HG02610 (cell line): ENCODE measurements around the gene BAG1.
A peak's percentile ranks its signal among the peaks of the same experiment; 100 is the strongest.

ENCODE experiments used
- ATAC-seq: cut with Tn5 transposase; IDR thresholded peaks from one replicate; pipeline ENCODE4 v1.9.1; 2021; ENCODE audit warnings: mild to moderate bottlenecking, moderate library complexity; ENCODE audit not compliant: unreplicated experiment

The BAG1 gene

DNA sequence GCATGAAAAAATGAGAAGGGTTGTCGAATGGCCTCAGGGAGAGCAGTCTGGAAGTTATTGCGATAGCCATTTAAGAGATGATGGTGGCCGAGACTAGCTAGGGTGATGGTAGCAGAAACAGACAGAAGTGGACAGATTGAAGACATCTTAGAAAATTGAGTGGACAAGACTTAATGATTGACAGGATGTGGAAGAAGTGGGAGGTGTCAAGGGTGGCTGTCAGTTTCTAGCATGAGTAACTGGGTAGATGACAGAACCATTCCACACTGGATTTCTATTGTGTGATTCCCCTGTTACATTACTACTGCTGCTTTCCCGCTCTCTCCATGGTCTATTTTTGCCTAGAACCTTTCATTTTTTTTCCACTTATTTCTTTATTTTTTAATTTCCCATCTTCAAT, 13.0 kb upstream of the BAG1 start:
- no peak for ATAC-seq

DNA sequence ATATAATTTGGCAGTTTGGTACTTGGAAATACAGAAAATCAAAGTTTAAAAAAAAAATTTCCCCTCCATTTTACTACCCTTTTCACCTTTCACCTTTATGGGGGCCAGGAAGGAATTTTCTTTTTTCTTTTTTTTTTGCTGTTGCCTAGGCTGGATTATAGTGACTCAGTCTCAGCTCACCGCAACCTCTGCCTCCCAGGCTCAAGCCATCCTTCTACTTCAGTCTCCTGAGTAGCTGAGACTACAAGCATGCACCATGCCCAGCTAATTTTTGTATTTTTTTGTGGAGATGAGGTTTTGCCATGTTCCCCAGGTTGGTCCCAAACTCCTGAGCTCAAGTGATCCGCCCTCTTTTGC, 9.4 kb upstream of the BAG1 start:
- no peak for ATAC-seq

DNA sequence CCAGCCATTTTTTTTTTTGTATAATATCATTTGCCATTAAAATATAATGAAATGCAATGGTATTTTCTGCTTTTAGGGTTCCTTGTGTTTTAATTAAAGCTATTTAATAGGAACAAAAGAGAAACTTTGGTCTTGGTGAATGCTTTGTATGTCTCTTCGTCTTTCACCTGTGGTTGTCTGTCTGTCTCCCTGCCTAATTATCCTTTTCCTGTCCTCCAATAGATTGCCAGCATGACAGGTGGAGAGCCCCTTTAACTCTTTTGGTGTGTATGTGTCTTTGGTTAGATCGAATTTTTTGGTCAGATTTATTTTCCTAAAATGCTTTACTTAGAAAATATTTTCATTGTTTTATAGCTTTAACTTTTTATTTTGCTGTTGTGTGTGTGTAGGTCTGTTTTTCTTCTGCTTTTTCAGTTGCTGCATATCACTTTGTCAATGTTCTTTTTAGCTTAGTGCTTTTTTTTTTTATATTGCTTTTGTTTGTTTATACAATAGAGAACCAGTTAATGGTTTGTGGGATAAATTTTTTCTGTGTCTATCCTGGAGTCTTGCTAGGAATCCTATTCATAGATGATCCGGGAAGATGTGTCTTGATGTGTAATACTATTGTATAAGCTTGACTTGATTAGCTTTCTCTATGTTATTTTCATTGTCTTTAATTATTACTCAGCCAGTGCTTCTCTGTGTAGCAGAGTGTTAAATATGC, 8.9 kb upstream of the BAG1 start:
- no peak for ATAC-seq

DNA sequence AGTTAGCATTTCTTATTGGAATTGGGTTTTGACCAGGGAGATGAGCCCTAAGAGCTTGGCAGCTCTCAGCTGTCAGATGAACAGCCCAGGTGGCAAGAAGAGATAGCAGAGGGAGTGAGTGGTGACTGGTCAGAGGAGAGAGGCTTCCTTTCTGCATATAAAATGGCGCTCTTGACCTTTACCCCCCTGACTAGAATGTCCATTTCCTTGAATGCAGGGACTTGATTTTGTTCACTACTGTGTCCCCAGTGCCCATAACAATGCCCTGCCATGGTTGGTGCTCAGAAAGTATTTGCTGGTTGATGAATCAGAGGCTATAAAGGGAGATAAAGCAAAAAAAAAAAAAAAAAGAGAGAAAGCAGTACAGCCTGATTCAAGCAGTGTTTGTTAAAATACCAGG, 7.6 kb upstream of the BAG1 start:
- no peak for ATAC-seq

DNA sequence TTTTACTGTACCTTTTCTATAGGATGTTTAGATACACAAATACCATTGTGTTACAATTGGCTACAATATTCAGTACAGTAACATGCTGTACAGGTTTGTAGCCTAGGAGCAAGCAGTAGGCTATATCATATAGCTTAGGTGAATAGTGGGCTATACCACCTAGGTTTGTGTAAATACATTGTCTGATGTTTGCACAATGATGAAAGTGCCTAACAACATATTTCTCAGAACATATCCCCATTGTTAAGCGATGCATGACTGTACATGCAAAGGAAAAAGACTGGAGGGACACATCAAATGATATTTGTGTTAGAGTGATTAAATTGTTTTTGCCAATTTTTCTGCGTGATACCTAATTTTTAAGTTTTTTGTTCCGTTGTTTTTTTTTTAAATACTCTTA, 5.6 kb upstream of the BAG1 start:
- ATAC-seq = no peak

DNA sequence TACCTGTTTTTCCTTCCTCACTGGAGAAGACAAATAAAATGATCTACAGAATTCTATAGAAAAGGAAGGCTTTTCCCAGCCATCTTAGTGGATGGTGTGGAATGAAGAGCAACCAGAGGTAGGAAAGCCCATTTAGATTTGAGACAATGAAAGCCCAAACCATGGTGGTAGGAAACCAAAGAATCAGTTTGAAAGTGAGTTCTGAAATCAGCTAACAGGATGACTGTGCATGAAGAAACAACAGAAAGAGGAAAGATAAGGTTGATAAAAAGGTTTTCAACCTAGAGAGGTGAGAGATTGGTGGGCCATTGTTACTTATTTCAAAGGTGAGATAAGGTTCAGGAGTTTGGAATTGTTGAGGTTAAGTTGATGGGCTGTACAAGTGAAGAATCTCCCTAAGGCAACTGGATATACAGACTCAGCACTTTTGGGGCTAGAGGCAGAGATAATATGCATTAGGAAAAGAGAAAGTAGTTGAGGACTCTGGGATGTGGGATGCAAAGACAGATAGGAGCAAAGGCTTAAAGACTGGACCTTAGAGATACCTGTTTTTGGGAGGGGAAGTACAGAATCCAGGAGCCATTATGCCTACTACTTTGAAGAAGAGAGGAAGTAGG, 2.8 kb upstream of the BAG1 start:
- ATAC-seq = no peak

DNA sequence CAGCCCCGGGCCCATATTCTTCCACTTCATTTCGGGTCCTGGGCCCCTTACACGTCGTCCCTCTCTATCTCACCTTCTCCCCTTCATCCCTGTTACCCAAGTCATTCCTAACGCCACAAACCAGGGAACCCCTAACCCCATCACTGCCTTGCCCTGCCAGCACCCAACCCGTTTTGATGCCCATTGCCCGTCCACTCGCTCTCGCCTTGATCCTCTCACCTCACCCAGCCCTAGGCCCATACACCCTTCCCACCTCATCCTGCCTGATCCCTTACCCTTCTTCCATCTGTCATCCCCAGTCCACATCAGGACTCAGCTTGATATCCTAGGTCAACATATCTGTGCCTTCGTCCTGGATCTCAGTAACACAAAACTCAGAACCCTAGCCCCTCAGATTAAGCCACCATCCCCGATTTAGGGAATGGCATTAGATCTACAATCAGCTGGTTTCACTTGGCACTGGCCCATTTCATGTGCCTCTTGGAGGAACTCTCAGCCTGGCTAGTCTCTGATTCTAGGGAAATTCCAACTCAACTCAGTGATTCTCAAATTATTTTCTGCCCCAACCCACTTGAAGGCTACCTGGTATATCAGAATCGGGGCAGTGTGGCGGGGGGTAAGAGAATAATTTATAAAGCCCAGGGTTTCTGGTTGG, 830 bp upstream of the BAG1 start:
- no peak for ATAC-seq

DNA sequence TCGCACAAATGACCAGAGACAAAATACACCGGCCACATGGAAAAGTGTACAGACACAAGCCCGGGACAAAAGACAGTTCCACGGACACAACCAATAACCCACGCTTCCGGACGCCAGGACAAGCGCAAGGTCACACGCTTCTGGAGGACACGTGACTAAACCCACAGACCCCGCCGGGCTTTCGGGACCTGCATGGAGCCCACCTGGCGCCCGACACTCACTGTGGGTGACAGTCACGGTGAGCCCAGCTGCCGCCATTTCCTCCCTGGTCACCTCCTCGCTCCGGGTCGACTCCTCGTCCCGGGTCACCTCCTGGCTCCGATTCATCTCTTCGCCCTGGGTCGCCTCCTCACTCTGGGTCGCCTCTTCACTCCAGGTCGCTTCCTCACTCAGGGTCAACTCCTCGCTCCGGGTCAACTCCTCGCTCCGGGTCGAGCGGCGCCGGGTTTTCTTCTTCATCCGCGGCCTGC, 470 bp downstream of the BAG1 start:
- ATAC-seq = peak; percentile 19

DNA sequence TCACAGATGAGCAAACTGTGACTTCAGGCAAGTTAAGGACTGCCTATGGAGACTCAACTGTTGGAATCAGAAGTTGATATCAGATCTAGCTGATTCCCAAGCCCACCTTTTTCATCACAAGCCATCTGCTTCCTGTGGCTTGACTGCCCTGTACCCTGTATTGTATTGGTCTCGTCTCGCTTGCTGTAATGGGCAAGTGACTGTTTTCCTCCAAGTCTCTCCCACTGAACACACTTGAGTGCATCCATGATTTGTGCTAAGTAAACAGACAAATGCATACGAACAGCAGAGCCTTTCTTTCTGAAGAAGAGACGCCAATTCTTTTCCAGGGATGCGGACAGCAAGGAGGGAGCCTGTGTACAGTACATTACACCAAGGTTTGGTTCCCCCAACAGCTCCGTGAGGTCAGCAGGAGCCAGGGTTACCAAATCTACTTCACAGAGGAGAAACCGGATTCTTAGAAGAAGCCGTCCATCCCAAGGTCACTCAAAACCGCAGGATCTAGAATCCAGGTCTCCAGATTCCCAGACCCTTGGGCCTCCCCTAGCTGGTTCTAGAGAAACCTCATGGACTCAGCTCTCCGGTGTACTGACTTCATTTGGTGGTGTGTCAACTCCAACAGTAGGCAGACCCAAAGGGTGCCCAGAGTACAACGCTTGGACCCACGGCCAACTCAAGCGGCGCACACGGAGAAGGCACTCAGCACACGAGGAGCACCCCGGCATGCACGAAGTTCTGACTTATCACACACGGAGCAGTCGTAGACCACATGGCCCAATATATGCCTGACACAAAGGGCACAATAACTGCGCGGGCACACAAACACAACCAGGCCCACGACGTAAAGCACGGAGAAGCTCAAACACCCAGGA, 1.1 kb downstream of the BAG1 start:
- no peak for ATAC-seq

DNA sequence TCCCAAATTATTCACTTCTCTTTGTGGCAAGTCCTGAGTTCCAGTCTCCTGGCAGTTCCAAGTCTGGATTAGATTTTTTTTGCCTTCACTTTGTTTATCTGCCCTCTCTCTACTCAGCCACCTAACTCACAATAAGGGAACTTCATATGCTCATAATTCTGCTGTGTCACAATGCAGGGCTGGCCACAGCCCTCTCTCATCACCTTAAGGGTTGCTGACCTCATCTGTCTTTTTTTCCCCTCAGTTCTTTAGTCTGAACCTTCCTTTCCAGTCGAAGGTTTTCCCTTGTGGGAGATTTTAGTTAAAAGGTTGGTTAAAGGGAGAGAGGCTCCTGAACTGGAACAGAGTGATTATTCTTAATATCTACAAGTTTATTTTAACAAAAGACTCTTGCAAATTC, 4.1 kb downstream of the BAG1 start:
- ATAC-seq = no peak

DNA sequence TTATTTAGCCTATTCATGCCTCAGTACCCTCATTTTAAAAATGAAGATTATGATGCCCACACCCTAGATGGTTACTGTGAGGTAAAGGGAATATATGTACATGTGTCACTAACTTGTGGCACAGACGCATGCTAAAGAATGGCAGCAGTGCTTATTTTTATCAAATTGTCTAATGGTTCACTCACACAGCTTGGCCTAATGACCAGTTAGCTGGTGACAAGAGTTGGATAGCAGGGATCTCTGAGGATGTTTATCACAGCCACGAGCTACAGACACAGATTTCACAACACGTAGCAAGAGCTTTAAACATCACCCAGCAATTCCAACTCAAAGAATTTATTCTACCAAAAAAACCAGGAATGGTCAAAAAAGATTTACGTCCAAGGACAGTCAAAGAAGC, 7.2 kb downstream of the BAG1 start:
- no peak for ATAC-seq

DNA sequence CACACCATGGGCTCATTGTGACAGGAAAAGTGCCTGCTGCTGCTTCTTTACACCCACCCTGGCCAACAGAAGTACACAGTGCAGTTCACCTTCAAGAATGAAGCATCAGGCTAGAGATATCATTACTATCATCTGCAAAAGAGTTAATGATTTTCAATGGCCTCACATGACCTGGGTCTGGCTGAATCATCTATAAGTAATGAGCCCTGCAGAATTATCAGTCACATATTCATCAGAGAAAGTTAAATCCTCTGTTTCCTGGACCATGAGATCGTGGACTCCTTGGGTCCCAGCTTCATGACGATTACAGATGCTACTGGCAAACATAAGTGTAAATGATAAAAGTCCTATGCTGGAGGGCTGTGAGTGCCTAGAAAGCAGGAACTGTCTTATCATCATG, 8.3 kb downstream of the BAG1 start:
- ATAC-seq = no peak

DNA sequence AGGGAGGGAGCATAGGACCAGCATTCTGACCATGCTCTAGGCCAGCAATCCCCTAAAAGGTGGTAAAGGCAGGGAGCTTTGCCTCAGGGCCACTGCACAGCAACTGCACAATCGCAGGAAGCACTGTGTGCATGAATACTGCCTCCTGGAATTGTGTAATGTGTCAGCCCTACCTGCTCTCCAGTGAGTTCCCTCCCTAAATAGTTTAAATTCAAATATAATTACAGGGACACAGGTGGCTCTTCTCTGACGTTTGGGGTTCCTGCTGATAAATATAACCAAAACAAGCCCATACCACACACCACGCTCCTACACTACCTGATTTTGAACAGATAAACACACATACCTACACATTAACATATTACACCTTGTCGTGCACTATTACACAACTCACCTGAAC, 9.0 kb downstream of the BAG1 start:
- ATAC-seq = no peak

DNA sequence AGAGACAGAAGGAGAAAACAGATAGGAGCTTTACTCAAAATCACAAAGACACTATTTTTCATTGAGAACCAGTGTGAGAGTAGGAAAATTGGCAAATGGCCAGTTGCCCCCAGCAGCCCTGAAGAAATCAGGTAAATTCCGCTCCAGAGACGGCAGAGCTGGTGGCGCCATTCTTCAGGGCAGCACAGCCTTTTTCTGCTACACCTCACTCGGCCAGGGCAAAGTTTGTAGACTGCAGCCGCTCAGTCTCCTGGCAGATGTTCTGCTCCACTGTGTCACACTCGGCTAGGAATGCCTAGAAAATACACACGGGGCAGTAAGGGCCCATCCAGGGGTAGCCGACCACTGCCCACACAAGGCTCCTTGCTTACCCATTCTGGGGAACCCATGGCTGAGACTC, 9.5 kb downstream of the BAG1 start:
- ATAC-seq = no peak

DNA sequence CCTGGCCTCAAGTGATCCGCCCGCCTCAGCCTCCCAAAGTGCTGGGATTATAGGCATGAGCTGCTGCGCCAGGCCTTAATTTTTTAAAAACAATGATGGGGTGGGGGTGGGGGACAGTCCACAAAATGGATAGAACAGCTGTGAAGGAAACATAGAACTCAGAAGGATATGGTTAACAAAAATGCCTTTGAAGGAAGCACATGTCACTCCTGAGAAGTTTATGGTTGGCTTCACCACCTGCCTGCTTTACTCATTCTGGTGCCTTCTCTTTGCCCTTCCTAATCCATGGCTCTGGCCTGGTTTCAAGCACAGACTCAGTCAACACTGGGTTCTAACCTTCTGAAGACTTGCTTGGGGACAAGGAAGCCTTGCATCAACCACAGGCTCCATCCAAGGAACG, 10.3 kb downstream of the BAG1 start:
- no peak for ATAC-seq

DNA sequence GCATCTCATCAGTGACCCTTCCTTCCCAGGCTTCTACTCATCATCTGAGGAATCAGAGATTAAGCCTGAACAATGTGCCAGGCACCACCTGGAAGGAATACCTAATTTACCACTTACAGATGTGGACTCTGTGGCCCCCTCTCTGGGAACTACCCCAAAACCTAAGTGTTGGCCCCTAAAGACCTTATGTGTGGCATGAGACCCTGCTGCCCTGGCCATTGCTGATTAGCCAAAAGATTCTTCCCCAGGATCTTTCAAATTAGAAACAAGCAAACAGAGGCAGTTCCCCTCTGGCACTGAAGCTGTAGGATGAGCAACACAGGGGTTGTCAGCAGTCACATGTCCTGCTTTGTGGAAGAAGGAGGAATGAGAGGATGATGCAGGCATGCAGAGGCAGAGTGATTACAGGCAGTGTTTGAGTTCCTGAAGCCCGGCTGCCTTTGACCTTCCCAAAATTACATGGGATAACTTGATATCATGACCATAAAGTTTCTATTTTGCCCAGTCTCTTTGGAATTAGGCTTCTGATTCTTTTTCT, 14.0 kb downstream of the BAG1 start:
- ATAC-seq = no peak

DNA sequence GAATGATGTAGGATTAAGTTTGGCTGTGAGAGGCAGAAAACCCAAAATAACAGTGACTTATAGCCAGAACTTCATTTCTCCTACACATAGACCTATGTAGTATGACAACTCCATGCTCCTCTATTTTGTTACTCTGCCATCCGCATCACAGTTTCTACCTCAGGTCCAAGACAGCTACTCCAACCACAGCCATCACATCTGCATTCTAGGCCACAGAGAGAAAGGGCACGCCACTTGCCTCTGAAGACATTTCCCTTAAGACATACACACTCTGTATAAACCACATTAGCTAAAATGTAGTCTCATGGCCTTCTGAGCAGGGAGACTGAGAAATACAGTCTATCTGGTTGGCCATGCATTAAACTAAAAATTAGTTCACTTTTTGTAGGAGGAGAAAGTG, 14.5 kb downstream of the BAG1 start:
- no peak for ATAC-seq

DNA sequence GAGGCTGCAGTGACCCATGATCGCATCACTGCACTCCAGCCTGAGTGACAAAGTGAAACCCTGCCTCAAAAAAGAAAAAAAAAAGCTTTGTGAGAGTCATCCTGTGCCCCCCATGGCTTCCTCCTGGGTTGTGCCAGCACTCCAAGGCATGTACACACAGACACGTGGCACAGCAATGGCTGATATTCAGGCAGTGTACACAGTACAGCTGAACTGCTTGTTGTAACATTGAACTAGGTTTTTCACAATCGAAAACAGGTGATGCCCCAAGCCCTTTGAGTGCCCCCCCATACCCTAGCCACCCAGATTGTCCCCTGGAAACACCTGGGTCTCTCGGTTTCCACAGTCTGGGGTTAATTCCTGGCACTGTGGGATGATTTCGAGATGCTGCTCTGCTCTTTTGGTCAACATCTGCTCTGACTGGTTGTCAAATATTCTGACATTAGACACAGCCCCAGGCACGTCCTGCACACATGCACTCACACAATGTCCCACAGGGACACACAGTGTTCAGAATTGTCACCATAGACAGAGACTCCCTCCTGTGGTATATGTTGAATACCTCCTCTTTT, 15.3 kb downstream of the BAG1 start:
- no peak for ATAC-seq

DNA sequence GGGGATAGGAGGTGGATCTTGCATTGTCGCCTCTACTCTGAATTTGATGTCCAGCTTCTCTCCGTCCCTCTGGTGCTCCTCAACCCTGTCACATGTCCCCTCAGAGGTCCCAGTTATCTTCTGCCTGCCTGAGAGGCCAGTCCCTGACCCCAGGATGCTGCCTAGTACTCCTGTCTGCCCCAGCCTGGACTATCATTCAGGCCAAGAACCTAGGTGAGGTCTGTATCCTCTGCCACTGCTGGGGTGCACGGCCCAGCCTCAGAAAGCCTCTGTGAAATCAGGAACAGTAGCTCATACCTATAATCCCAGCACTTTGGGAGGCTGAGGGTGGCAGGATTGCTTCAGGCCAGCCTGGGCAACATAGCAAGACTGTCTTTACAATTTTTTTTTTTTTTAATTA, 15.9 kb downstream of the BAG1 start:
- ATAC-seq = no peak

DNA sequence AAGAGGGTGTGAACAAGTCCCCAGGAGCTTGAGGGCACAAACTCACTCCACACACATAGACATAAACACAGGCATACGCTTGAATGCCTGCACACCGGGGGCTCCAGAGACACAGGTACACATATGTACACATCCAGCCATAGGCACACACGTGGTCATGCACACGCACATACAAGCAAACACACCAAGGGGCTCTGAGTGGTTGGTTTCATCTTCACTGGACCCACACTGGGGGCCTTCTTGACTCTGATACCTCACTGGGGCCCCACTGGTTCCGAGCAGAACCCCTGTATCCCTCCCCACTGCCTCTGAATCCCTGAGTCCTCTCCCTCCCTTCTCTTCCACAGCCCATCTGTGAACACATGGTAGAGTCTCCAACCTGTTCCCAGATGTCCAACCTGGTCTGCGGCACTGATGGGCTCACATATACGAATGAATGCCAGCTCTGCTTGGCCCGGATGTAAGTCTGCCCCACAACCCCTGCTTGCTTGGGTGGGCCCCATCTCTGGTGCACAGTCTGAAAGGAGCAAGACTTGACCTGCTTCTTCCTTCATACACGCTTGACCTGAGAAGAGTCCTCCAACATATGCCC, 18.1 kb downstream of the BAG1 start:
- ATAC-seq = no peak

DNA sequence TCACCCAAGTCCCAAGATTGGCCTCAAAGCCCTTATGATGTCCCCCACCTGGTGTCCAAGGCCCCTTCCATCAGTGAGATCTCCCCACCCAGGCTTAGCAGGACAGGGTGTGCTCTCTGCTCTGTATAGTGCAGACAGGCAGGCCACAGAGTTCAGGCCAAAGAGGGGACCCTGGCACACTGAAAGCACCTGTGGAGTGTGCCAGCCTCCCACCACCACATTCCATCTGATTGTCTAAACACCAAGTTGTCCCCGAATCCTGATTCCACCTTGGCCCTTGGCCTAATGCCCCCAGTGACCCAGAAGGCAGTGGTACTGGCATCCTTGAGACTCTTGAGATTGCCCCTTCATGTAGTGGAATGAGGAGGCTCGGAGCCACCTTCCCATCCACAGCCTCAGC, 19.2 kb downstream of the BAG1 start:
- ATAC-seq = no peak
